HG03064 (cell line): ENCODE data around the gene SLC25A43.
"Not testable (repeated sequence)": the region's sequence is repeated elsewhere in the genome, so short reads cannot be mapped to it uniquely, and the experiment has no call there.

Experiments used
- ATAC-seq: cut with Tn5 transposase; IDR thresholded peaks from one replicate; pipeline ENCODE4 v1.9.1; 2021; ENCODE audit warnings: low read depth; ENCODE audit not compliant: unreplicated experiment

SLC25A43 gene

DNA sequence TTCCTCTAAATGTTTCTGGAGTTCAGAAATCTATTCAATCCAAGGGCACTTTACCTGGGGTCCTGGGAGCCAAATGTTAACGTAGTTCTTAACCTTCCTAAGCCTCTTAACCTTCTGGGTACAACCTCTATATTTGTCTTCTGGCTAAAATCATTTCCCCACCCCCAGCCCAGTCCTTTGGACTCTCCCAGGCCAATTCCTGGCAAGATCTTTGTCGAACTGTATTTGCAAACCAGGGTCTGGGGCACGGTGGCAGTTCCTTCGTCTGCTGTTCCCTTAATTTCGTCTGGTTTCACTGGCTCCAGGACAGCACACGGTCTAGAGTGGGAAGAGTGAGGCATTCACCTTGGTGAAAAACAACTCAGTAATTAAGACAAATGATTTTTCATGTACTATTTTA, 68.3 kb downstream of the SLC25A43 start:
- ATAC-seq: no peak

GRCh38 chrX:119467842-119468550, 68.9 kb downstream of the SLC25A43 start, which contains the start of gene SLC25A5:
Gene SLC25A5 (plus strand): TSS chrX:119468444. CDS start chrX:119468516, 72 bp downstream.
- peak; percentile 87 for ATAC-seq

DNA sequence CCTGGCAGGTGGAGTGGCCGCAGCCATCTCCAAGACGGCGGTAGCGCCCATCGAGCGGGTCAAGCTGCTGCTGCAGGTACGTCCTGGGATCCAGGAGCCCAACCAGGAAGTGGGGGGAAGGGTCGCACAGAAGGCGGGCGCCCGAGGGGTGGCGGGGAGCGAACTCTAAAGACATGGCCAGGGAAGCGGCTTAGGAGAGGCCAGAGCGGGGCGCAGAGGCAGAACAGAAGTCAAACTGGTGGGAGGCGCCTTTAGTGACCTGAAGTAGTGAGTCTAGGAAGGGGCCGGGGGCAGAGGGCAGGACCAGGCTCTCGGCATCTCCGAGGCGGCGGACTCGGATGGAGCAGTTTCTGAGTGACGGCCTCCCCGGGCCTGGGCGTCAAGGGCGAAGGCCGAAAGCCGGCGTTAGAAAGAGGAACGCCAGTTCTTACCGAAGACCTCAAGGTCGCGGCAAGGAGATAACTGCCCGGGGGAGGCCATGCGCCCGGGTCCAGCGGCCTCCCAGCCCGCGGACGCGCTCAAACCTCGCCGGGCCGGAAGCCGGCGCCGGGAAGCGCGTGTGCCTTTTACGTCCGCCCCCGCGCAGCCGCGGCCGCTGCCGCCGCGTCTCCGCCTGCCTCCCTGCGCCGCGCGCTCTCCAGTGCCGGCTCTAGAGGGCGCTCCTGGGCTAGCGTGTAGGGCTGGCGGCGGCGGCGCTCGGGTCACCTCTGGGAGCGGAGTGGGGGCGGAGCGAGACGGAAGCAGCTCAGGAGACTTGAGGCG, 69.6 kb downstream of the SLC25A43 start:
- ATAC-seq: peak; percentile 68

GRCh38 chrX:119469313-119469635, 70.1 kb downstream of the SLC25A43 start:
- no peak for ATAC-seq

DNA sequence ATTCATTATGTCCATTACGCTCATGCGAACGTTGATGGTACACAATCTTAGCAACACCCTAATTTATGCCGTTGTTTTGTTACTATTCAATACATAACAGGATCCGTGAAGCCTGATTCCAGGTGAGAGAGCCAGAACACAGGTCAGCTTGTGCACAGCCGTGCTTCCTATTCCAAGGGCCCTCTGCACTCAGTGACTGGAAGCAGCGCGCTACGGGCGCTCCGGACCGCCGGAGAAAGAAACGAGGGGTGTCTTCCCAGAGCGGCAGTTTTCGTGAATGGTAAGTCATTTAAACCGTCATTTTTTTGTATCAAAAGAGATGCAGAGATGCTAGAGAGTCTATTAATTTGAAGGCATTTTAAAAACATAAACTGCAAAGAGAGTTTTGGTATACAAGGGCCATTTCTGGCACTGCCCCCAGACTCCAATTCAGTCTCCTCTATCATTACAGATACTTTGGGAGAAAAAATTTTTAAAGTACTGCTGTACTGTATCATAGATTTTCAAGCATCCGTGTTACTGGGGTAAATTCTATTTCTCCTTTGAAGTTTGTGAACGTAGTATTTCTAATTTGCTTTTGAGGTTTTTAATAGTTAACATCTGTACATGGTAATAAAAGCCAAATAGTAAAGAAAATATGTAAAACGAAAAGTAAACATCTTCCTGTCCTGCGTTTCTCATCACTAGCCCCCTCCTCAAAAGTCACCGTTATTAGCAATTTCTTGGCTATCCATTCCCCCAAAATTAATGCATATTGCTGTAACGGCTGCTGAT, 75.7 kb downstream of the SLC25A43 start:
- ATAC-seq: no peak

GRCh38 chrX:119475389-119476101, 76.4 kb downstream of the SLC25A43 start:
- no peak for ATAC-seq

DNA sequence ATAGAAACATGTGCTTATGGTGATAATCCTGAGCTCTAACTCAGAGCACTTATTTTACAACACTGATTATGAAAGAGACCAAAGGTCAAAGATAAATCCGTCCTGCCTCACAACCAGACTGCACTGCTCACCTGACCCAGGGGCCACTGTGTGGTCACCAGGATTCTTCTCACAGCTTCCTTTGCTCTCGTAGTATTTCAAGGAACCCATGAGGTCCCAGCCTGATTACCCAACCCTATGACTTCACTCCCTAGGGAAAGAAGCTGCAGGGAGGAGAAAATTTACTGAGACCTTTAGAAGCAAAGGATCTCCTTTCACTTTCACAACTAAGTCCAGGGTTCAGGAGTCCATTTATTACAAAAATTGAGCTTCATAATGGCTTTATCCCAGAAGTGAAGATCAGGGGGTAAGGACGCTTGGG, 78.7 kb downstream of the SLC25A43 start:
- no peak for ATAC-seq

DNA sequence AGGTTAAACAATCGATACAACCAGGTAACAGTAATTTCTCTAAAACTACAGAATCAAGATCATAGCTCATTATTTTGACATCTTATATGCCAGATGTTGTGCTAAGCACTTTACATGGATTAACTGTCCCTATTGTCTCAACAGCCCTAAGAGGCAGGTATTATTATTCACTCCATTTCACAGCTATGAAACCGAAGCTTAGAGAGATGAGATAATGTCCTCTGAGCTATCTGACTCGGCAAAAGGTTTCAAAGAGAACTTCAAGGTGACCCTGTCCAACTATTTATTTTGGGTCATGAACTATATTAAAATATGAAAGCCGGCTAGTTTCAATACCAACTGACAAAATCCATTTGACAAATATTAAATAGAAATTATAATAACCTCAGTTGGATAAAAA, 79.4 kb downstream of the SLC25A43 start:
- ATAC-seq: no peak

GRCh38 chrX:119479845-119480244, 80.7 kb downstream of the SLC25A43 start:
- ATAC-seq: no peak

DNA sequence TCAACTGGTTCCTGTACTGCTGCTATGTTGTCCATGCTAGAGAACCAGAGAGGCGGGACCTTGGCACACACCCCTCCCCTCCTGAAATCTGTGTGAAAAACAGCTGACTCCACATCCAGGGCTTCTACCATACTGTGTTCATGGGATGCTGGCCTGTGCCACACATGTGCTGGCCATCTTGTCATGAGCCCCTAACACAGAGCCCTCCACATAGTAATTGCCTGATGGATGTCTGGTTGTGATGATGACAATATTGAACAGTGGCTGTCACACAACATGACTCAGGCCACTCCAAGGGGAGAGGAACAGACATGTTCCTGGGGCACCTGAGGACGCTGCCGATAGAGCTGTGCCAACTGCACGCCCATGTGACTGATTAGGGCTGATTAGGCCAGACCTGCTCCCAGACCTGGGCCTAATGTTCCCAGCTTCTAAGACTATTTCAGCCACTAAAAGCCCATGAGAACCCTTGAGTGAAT, 82.2 kb downstream of the SLC25A43 start:
- ATAC-seq: no peak

DNA sequence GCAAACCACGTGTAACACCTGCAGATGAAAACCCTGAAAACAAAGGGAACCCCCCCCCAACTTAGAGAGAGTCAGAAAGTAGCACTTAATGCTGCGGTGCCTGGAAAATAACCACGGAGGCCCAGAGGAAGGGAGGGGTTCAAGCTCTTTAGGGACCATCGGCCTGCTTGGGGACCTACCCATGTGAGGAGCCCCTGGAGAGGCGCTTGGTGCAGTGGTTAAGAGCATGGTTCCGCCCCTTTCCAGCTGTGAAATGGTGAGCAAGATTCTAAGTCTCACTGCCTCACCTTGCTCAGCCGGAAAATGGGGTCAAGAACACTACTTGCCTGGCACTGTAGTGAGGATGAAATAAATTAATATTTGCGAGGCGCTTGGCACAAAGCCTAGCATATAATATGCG, 82.9 kb downstream of the SLC25A43 start:
- ATAC-seq: no peak

DNA sequence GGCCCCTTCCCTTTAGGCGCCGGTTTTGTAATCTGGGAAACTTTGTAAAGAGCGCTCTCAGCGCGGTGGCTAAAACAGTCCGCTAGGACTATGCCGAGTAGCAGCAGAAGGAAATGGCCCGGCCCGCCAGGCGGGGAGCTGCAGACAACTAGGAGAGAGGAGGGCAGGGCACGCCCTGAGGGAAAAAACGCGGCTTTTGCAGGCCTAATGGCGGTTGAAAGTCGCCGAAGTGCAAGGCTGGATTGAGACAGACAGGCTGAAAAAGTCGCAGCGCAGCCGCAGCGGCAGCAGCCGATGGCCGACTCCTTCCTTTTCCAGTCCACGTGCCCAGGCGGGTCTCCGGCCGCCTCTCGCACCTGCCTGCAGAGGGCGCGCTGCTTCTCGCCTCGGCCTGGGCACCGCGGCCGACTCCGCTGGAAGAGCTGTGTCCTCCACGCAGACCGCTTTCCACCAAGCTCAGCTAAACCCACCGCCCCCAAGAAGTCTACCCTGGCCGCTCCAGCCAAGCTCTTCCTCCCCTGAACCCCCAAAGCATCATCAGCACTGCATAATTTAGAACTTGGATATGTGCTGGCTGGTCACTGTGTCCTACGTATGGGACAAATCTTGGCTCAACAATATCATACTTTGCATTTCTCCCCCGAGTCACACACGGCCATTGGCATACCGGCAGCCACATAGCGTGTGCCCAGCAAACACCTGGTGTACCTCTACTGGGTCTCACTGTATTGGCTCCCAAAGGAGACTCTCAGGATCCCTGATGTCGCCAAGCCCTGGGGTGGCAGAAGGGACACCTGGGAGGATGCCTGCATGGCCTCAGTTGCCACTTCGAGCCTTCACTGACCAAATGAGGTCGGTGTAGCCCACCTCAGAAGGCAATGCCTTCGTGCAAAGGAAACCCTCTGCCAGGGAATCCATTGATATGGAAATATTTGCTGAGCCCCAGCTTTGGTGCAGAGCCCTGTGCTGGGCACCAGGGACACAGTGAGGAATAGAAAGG, 83.6 kb downstream of the SLC25A43 start:
- ATAC-seq: peak; percentile 86

DNA sequence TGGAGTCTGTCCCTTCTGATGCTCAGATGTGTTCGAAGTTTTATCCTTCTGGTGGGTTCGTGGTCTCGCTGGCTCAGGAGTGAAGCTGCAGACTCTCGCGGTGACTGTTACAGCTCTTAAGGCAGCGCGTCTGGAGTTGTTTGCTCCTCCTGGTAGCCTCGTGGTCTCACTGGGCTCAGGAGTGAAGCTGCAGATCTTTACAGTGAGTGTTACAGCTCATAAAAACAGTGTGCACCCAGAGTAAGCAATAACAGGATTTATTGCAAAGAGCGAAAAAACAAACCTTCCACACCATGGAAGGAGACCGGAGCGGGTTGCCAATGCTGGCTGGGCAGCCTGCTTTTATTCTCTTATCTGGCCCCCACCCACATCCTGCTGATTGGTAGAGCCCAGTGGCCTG, 87.6 kb downstream of the SLC25A43 start:
- no peak for ATAC-seq

DNA sequence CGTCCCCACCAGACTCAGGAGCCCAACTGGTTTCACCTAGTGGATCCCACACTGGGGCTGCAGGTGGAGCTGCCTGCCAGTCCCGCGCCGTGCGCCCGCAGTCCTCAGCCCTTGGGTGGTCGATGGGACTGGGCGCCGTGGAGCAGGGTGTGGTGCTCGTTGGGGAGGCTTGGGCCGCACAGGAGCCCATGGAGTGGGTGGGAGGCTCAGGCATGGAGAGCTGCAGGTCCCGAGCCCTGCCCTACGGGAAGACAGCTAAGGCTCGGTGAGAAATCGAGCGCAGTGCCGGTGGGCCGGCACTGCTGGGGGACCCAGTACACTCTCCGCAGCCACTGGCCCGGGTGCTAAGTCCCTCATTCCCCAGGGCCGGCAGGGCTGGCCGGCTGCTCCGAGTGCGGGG, 88.6 kb downstream of the SLC25A43 start:
- ATAC-seq: not testable (repeated sequence)

- ATAC-seq: no peak
Measured at GRCh38 chrX:119488749-119489148, 89.6 kb downstream of the SLC25A43 start.

GRCh38 chrX:119489212-119490074, 90.3 kb downstream of the SLC25A43 start:
- no peak for ATAC-seq

DNA sequence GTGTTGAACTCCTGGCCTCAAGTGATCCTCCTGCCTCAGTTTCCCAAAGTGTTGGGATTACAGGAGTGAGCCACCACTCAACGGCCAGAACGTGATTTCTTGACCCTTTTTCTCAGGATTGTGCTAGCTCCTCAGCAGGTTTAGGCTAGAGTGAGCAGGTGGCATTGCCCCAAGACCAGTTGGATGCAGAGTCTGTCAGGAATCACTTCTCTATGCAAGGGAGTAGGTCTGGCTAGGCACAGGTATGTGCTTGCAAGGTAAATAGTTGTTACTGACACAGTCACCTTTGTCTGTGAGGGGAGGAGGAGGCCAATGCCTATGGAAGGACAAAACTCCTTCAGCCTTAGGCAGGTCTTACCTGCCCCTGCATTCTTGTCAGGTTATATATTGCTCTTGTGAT, 93.3 kb downstream of the SLC25A43 start:
- ATAC-seq: no peak

- ATAC-seq: not testable (repeated sequence)
Measured at GRCh38 chrX:119493851-119494495, 94.8 kb downstream of the SLC25A43 start.
